ENCODE measurements around the gene GPR150.
A peak's percentile ranks its signal among the peaks of the same experiment; 100 is the strongest.
"Not testable (repeated sequence)": the region's sequence is repeated elsewhere in the genome, so short reads cannot be mapped to it uniquely, and the experiment has no call there.

The GPR150 gene

GRCh38 chr5:95623706-95624105 is 3.8 kb downstream of the GPR150 start:
- DNase-seq (ENCODE audit: low read depth): no peak

- no peak for DNase-seq (ENCODE audit: low read depth)
These were observed 4.5 kb downstream of the GPR150 start for GRCh38 chr5:95624368-95624767.

- no peak for DNase-seq (ENCODE audit: low read depth)
These were observed 6.8 kb downstream of the GPR150 start for GRCh38 chr5:95626701-95627100.

- DNase-seq (ENCODE audit: low read depth): no peak
These were observed 8.3 kb downstream of the GPR150 start for GRCh38 chr5:95627971-95628810.

GRCh38 chr5:95628933-95629332 is 9.0 kb downstream of the GPR150 start:
- no peak for DNase-seq (ENCODE audit: low read depth)

GRCh38 chr5:95630394-95630917 is 10.6 kb downstream of the GPR150 start:
- DNase-seq (ENCODE audit: low read depth): no peak

GRCh38 chr5:95631255-95631958 is 11.5 kb downstream of the GPR150 start:
- no peak for DNase-seq (ENCODE audit: low read depth)

- DNase-seq (ENCODE audit: low read depth): peak; percentile 41
These were observed 12.2 kb downstream of the GPR150 start for GRCh38 chr5:95631991-95632675.

GRCh38 chr5:95632942-95633341 is 13.1 kb downstream of the GPR150 start:
- DNase-seq (ENCODE audit: low read depth): not testable (repeated sequence)

GRCh38 chr5:95633671-95634070 is 13.8 kb downstream of the GPR150 start:
- DNase-seq (ENCODE audit: low read depth): no peak

GRCh38 chr5:95634081-95634480 is 14.2 kb downstream of the GPR150 start:
- DNase-seq (ENCODE audit: low read depth): no peak

GRCh38 chr5:95638632-95639031 is 18.7 kb downstream of the GPR150 start:
- DNase-seq (ENCODE audit: low read depth): no peak

- no peak for DNase-seq (ENCODE audit: low read depth)
These were observed 21.9 kb downstream of the GPR150 start for GRCh38 chr5:95641741-95642220.

- DNase-seq (ENCODE audit: low read depth): no peak
These were observed 23.3 kb downstream of the GPR150 start for GRCh38 chr5:95643152-95643551.

GRCh38 chr5:95644351-95645042 is 24.6 kb downstream of the GPR150 start:
- no peak for DNase-seq (ENCODE audit: low read depth)

GRCh38 chr5:95646226-95646568 is 26.3 kb downstream of the GPR150 start:
- DNase-seq (ENCODE audit: low read depth): not testable (repeated sequence)

GRCh38 chr5:95646569-95647431 is 26.9 kb downstream of the GPR150 start, which contains the start of gene RFESD:
RFESD (plus strand) TSS chr5:95646777; CDS start chr5:95652272, 5,495 bp downstream.
- peak; percentile 89 for DNase-seq (ENCODE audit: low read depth)

- no peak for DNase-seq (ENCODE audit: low read depth)
These were observed 28.3 kb downstream of the GPR150 start for GRCh38 chr5:95647886-95648860.

- no peak for DNase-seq (ENCODE audit: low read depth)
These were observed 29.4 kb downstream of the GPR150 start for GRCh38 chr5:95649274-95649673.
